ENCODE measurements around the gene KLK8.

- TF ChIP-seq CTCF (IDR thresholded peaks at IDR 0.05) (no peak), POLR2A (IDR thresholded peaks at IDR 0.05) (no peak)
These were observed 28.5 kb downstream of the KLK8 start for GRCh38 chr19:50972795-50973376.

Data from esophagus squamous epithelium (tissue), 4 donors.